NB4 (cell line): Measurements from ENCODE around the gene SIGLEC11.

Experiments used
- POLR2A ChIP-seq: IDR thresholded peaks from 2 replicates; pipeline ENCODE4 v1.6.1; 2011; ENCODE audit warnings: mild to moderate bottlenecking; ENCODE audit not compliant: insufficient read length; ENCODE audit errors: extremely low read depth
- TF ChIP-seq, protein P1 (sequence below): IDR thresholded peaks from one replicate; pipeline ENCODE4 v1.5.1; 2012; ENCODE audit warnings: low read depth, low read length

DNA sequence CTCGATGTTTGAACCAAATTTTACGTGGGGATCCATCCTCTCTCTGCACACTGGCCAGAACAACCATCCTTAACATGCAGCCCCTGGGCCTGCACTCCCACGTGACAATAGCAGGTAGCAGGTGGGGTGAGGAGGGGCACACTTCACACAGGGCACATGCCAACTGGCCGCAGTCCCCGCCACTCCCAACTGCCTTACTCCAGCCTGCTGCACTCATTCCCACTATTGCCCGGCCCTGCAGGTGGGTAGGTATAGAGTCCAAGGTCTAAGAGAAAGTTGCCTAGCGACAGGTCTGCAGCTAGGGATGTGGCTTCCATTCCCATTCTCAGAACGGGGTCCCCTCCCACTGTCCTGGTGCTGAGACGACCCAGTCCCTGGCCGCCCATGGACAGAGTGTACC, 46.2 kb upstream of the SIGLEC11 start:
- TF ChIP-seq, protein P1, sequence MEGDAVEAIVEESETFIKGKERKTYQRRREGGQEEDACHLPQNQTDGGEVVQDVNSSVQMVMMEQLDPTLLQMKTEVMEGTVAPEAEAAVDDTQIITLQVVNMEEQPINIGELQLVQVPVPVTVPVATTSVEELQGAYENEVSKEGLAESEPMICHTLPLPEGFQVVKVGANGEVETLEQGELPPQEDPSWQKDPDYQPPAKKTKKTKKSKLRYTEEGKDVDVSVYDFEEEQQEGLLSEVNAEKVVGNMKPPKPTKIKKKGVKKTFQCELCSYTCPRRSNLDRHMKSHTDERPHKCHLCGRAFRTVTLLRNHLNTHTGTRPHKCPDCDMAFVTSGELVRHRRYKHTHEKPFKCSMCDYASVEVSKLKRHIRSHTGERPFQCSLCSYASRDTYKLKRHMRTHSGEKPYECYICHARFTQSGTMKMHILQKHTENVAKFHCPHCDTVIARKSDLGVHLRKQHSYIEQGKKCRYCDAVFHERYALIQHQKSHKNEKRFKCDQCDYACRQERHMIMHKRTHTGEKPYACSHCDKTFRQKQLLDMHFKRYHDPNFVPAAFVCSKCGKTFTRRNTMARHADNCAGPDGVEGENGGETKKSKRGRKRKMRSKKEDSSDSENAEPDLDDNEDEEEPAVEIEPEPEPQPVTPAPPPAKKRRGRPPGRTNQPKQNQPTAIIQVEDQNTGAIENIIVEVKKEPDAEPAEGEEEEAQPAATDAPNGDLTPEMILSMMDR: no peak
- TF ChIP-seq POLR2A: no peak
